CD4-positive, alpha-beta T cell treated with Interferon gamma for 1 hour (primary cell): Measurements from ENCODE around the gene MTFP1.
"Not testable (repeated sequence)": the region's sequence is repeated elsewhere in the genome, so short reads cannot be mapped to it uniquely, and the experiment has no call there.

ENCODE experiments used
- DNase-seq: peaks from one replicate; pipeline ENCODE4 v3.0.0-alpha.2; 2020

Gene MTFP1

GRCh38 chr22:30457981-30458380 lies 32.4 kb downstream of the MTFP1 start:
- DNase-seq, result no peak

- DNase-seq, result no peak
Measured at GRCh38 chr22:30459181-30460052, 33.8 kb downstream of the MTFP1 start.

GRCh38 chr22:30460147-30460546 lies 34.6 kb downstream of the MTFP1 start:
- no peak for DNase-seq

GRCh38 chr22:30460555-30460954 lies 35.0 kb downstream of the MTFP1 start:
- DNase-seq, result not testable (repeated sequence)

GRCh38 chr22:30469165-30469564 lies 43.6 kb downstream of the MTFP1 start:
- DNase-seq, result no peak

GRCh38 chr22:30470655-30471054 lies 45.1 kb downstream of the MTFP1 start:
- DNase-seq, result no peak

GRCh38 chr22:30471616-30472318 lies 46.2 kb downstream of the MTFP1 start, which contains the start of gene SEC14L3:
Gene SEC14L3, minus strand, starts transcription at chr22:30472017. Its CDS starts 59 bp downstream, at chr22:30471958.
- no peak for DNase-seq

GRCh38 chr22:30472994-30473720 lies 47.6 kb downstream of the MTFP1 start:
- DNase-seq, result no peak

- no peak for DNase-seq
Measured at GRCh38 chr22:30474121-30474520, 48.6 kb downstream of the MTFP1 start.

GRCh38 chr22:30474683-30475424 lies 49.3 kb downstream of the MTFP1 start:
- no peak for DNase-seq
